CD4-positive, alpha-beta T cell treated with Interferon gamma for 1 hour (primary cell): ENCODE results near the gene CLIC6.
"Not testable (repeated sequence)": the region's sequence is repeated elsewhere in the genome, so short reads cannot be mapped to it uniquely, and the experiment has no call there.

ENCODE experiments used
- DNase-seq: peaks from one replicate; pipeline ENCODE4 v3.0.0-alpha.2; 2020

Gene CLIC6

GRCh38 chr21:34695434-34695833, 26.6 kb downstream of the CLIC6 start:
- no peak for DNase-seq

- DNase-seq: no peak
Observed at GRCh38 chr21:34696121-34696520, 27.3 kb downstream of the CLIC6 start.

GRCh38 chr21:34697826-34698225, 29.0 kb downstream of the CLIC6 start:
- DNase-seq: no peak

- no peak for DNase-seq
Observed at GRCh38 chr21:34698270-34699015, 29.6 kb downstream of the CLIC6 start.

DNA sequence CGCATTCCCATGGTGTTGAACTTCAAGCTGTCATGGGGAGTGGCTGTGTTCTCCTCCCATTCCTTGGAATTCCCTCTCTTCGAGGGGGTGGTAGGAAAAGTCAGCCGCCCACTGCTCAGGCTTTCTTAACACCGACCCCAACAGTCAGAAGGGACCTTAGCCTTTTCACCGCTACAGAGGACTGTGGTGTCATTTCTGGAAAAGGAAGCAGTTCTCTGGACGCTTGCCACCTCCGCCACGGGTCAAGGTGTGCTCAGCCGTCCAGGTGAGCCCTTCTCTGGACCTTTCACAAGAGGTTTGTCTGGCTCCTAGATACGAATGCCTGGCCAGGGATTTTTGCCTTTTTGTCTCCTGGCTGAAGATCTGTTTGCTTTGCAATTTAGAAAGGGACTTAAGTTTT, 31.8 kb downstream of the CLIC6 start:
- no peak for DNase-seq

GRCh38 chr21:34701726-34702125, 32.9 kb downstream of the CLIC6 start:
- DNase-seq: no peak

DNA sequence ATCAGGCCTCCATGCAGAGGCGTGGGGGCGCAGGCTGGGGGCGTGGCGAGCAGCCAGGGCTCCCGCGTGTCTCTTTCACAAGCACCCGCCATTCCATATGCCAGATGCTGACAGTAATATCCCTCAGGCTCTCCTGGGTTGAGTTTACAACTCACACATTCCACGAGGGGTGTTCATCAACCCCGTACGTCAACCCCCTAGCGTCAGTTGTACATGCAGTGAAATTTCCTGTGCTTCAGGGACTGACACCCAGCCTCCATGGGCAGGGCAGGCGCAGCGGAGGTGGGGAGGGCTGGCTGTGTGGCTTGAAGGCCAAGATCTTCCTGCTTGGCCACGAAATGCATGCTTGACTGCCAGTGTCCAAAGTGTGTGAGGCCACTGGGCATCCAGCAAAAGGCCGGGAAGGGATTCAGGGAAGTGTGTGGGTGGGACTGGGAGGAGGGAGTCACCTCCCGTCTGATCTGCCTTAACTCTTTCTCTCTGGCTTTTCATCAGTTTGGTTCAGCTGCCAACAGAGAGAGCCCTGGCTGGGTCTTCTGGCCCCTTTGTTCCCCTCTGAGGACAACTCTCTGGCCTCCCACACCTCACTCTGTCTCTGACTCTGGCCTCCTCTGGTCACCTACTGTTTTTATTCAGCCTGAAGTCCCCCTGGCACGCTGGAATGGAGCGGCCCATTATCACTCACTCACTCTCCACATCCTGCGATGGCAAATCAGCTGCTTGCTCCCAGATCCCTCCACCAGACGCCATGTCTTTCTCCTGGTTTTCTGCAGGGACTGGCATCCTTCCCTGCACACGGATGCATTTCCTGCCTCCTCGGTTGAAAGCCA, 33.8 kb downstream of the CLIC6 start:
- DNase-seq: no peak

DNA sequence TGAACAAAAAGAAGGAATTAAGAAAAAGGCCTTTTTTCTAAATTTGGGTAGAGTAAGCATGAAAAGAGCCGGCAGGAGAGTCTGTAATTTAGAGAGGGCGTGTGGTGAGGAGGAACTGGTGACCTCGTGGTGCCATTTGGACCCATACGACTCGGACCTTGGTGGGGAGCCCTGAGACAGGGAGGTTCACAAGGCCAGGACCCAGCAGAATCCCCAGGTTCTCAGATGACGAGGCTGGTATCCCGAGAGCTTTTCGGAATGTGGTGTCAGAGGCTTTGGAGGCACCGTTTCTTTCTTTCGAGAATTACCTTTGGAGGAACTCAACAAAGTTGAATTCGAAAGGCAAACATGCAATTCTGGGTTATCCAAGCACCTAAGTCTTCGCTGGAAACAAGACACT, 34.8 kb downstream of the CLIC6 start:
- no peak for DNase-seq

- DNase-seq: no peak
Observed at GRCh38 chr21:34704119-34704518, 35.3 kb downstream of the CLIC6 start.

- no peak for DNase-seq
Observed at GRCh38 chr21:34705011-34705410, 36.2 kb downstream of the CLIC6 start.

DNA sequence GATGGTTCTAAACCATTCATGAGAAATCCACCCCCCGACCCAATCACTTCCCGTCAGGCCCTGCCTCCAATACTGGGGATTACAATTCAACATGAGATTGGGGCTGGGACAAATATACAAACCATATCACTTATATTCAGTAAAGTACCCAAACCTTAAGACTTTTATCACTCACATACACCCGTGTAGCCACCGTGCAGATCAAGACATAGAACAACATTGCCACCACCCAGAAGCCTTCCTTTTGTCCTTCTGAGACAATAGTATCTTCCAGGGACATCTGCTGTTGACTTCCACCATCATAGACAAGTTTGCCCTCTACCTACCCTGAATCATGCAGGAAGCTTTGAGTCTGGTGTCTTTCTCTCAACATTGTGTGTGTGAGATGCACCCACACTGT, 37.5 kb downstream of the CLIC6 start:
- DNase-seq: no peak

GRCh38 chr21:34707876-34708325, 39.1 kb downstream of the CLIC6 start:
- DNase-seq: no peak

DNA sequence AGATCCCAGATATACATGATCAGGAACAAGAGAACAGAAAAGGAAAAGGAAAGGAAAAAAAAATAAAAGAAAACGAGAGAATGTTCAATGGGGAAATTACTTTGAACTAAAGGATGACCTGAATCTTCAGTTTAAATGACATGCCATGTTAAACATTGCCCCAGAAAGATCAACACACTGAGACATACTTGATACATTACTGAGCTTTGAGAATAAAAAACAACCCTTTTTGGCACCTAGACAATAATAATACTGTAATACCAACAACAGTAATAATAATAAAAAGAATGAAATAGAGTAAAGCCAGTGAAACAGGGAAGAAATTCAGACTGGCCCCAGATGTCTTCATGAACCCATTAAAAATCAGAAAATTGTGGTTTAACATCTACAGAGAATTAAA, 44.8 kb downstream of the CLIC6 start:
- no peak for DNase-seq

GRCh38 chr21:34715518-34715917, 46.7 kb downstream of the CLIC6 start:
- no peak for DNase-seq

GRCh38 chr21:34715985-34716596, 47.3 kb downstream of the CLIC6 start:
- no peak for DNase-seq

DNA sequence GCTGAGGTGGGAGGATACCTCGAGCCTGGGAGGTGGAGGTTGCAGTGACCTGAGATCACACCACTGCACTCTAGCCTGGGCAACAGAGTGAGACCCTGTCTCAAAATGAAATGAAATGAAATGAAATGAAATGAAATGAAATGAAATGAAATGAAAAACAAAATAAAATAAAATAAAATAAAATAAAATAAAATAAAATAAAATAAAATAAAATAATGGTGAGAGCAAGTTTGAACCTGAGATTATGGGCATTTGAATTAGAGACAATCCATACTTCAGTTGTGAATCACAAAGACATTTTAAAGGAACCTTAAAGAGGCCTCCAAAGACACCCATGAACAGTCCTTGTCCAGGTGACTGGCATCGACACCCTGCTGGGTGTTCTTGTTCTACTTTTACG, 49.7 kb downstream of the CLIC6 start:
- DNase-seq: not testable (repeated sequence)

DNA sequence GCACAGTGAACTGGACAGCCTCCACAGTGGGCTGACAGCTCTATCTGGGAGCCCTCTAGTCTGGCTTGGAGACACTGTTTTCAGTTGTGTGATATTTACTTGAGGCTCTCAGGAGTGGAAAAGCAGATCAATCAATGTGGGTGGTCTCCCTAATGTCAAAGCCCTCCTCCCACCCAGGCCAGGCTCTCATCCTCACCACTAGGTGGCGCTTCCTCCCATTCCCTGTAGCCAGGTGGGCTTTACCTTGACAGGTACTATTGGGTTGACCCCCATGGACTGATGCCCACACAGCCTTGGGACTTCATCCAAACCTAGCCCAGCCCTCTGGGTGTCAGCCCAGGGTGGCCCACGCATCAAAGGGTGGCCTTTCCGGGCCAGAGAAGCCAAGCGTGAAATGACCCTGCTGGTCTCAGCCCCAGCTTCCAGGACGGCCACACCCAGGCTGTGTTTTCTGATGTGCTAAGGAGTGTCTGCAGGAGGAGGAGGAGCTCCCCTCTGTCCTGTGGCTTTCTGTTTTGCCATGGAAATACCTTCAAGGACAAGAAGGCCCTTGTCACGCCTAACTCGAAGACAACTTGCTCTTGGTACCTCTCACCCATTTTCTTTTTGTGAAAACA, 54.0 kb downstream of the CLIC6 start:
- DNase-seq: no peak

- DNase-seq: no peak
Observed at GRCh38 chr21:34724131-34724856, 55.5 kb downstream of the CLIC6 start.

DNA sequence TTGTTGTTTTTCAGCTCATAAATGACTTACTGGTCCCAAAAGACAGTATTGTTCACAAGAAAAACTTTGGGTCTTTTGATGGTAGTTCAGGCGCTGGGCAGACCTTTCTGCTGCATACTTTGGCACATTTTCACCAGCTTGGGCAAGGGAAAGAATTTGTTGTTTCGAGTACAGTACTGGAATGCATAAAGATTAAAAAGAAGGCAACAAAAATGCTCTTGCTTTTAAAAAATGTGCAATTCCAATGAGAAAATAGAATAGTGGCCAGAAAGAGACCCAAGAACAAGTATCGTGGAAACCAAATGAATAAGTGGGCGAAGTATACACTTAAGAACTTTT, 56.0 kb downstream of the CLIC6 start:
- no peak for DNase-seq

- no peak for DNase-seq
Observed at GRCh38 chr21:34726627-34727337, 58.0 kb downstream of the CLIC6 start.

- DNase-seq: no peak
Observed at GRCh38 chr21:34728479-34728878, 59.7 kb downstream of the CLIC6 start.

DNA sequence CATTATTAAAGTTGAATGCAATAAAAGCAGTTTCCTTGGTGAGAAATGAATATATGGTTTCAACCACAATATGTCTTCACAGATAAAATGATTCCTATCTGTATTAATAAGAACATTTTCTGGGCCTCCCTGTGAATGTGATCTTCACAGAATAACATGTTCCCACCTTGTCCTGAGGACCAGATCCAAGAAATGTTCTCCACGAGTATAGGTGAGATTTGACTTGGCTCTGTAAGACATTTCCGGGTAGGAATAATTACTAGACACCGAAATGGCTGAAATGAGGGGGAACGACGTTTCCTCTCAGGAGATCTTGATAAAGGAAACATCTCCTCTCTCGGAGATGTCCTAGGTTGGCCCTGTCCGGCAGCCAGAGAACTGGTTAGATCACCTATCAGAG, 61.4 kb downstream of the CLIC6 start:
- DNase-seq: no peak
